G401.6 (cell line): ENCODE results near the gene GOLGA8M.
"Not testable (repeated sequence)": the region's sequence is repeated elsewhere in the genome, so short reads cannot be mapped to it uniquely, and the experiment has no call there.

Source experiments
- FAIRE-seq: peaks from 2 replicates; lab custom pipeline; 2012; peaks lifted over from hg19 to GRCh38; lab: Jason Lieb, UNC

The GOLGA8M gene

GRCh38 chr15:28712270-28712669, at the start of gene GOLGA8M:
Gene GOLGA8M, minus strand, starts transcription at chr15:28712421. Its CDS starts 98 bp downstream, at chr15:28712323.
- FAIRE-seq, result not testable (repeated sequence)

- FAIRE-seq, result peak; percentile 70
Measured at GRCh38 chr15:28742890-28743289, 30.7 kb upstream of the GOLGA8M start.

GRCh38 chr15:28738590-28739292, 26.5 kb upstream of the GOLGA8M start:
- FAIRE-seq, result not testable (repeated sequence)

GRCh38 chr15:28738200-28738561, 26.0 kb upstream of the GOLGA8M start:
- not testable (repeated sequence) for FAIRE-seq

- FAIRE-seq, result not testable (repeated sequence)
Measured at GRCh38 chr15:28737521-28738199, 25.4 kb upstream of the GOLGA8M start.

GRCh38 chr15:28728061-28728460, 15.8 kb upstream of the GOLGA8M start:
- FAIRE-seq, result not testable (repeated sequence)

- FAIRE-seq, result not testable (repeated sequence)
Measured at GRCh38 chr15:28727026-28727425, 14.8 kb upstream of the GOLGA8M start.

- FAIRE-seq, result no peak
Measured at GRCh38 chr15:28726102-28726501, 13.9 kb upstream of the GOLGA8M start.

GRCh38 chr15:28725556-28725955, 13.3 kb upstream of the GOLGA8M start:
- no peak for FAIRE-seq

- FAIRE-seq, result not testable (repeated sequence)
Measured at GRCh38 chr15:28723986-28724385, 11.8 kb upstream of the GOLGA8M start.

GRCh38 chr15:28719626-28720025, 7.4 kb upstream of the GOLGA8M start:
- not testable (repeated sequence) for FAIRE-seq

- not testable (repeated sequence) for FAIRE-seq
Measured at GRCh38 chr15:28718576-28718975, 6.4 kb upstream of the GOLGA8M start.

- FAIRE-seq, result not testable (repeated sequence)
Measured at GRCh38 chr15:28714176-28714575, 2.0 kb upstream of the GOLGA8M start.

- not testable (repeated sequence) for FAIRE-seq
Measured at GRCh38 chr15:28703927-28704326, 8.3 kb downstream of the GOLGA8M start.

- FAIRE-seq, result not testable (repeated sequence)
Measured at GRCh38 chr15:28702427-28702826, 9.8 kb downstream of the GOLGA8M start.

GRCh38 chr15:28694006-28694751, 18.0 kb downstream of the GOLGA8M start:
- not testable (repeated sequence) for FAIRE-seq

GRCh38 chr15:28693021-28693420, 19.2 kb downstream of the GOLGA8M start:
- not testable (repeated sequence) for FAIRE-seq

GRCh38 chr15:28673533-28673932, 38.7 kb downstream of the GOLGA8M start:
- FAIRE-seq, result not testable (repeated sequence)

- FAIRE-seq, result not testable (repeated sequence)
Measured at GRCh38 chr15:28672122-28672521, 40.1 kb downstream of the GOLGA8M start.

GRCh38 chr15:28666402-28666801, 45.8 kb downstream of the GOLGA8M start:
- FAIRE-seq, result not testable (repeated sequence)

- not testable (repeated sequence) for FAIRE-seq
Measured at GRCh38 chr15:28664575-28664974, 47.6 kb downstream of the GOLGA8M start.

- not testable (repeated sequence) for FAIRE-seq
Measured at GRCh38 chr15:28663717-28664116, 48.5 kb downstream of the GOLGA8M start.

GRCh38 chr15:28660750-28661149, 51.5 kb downstream of the GOLGA8M start:
- not testable (repeated sequence) for FAIRE-seq
